HEK293 (cell line): ENCODE data around the gene CAMK2G.

Experiments
- ATF2 ChIP-seq: fragments of 450-650 bp; formaldehyde crosslinking; IDR thresholded peaks from 2 replicates; pipeline ENCODE4 v1.5.1; 2016; ENCODE audit warnings: missing biosample characterization, missing genetic modification characterization, low read depth
- FEZF1 ChIP-seq: fragments of 450-650 bp; formaldehyde crosslinking; IDR thresholded peaks from 2 replicates; pipeline ENCODE4 v1.5.1; 2016; ENCODE audit warnings: missing biosample characterization, missing genetic modification characterization
- GLI4 ChIP-seq: fragments of 450-650 bp; formaldehyde crosslinking; IDR thresholded peaks from 2 replicates; pipeline ENCODE4 v1.5.1; 2016; ENCODE audit warnings: missing biosample characterization, missing genetic modification characterization
- GLIS2 ChIP-seq: fragments of 450-650 bp; formaldehyde crosslinking; IDR thresholded peaks from 2 replicates; pipeline ENCODE4 v1.5.1; 2016; ENCODE audit warnings: missing biosample characterization, missing genetic modification characterization
- KLF7 ChIP-seq: fragments of 450-650 bp; formaldehyde crosslinking; IDR thresholded peaks from 2 replicates; pipeline ENCODE4 v1.5.1; 2016; ENCODE audit warnings: missing biosample characterization, missing genetic modification characterization, borderline replicate concordance
- KLF8 ChIP-seq: fragments of 450-650 bp; formaldehyde crosslinking; IDR thresholded peaks from 2 replicates; pipeline ENCODE4 v1.5.1; 2016; ENCODE audit warnings: missing biosample characterization, missing genetic modification characterization
- KLF9 ChIP-seq: fragments of 450-650 bp; formaldehyde crosslinking; IDR thresholded peaks from 2 replicates; pipeline ENCODE4 v1.5.1; 2016; ENCODE audit warnings: missing biosample characterization, missing genetic modification characterization, low read depth
- OSR2 ChIP-seq: fragments of 450-650 bp; formaldehyde crosslinking; IDR thresholded peaks from 2 replicates; pipeline ENCODE4 v1.5.1; 2016; ENCODE audit warnings: missing biosample characterization, missing genetic modification characterization
- PBX3 ChIP-seq: sonication (generic); formaldehyde crosslinking; IDR thresholded peaks from 2 replicates; pipeline ENCODE4 v1.8.1; 2022; ENCODE audit warnings: mild to moderate bottlenecking, moderate library complexity, missing genetic modification reagents
- SALL2 ChIP-seq: fragments of 450-650 bp; formaldehyde crosslinking; IDR thresholded peaks from 2 replicates; pipeline ENCODE4 v1.5.0; 2017; ENCODE audit warnings: missing biosample characterization, mild to moderate bottlenecking, missing genetic modification characterization, borderline replicate concordance
- WT1 ChIP-seq: fragments of 450-650 bp; formaldehyde crosslinking; IDR thresholded peaks from 2 replicates; pipeline ENCODE4 v1.5.1; 2016; ENCODE audit warnings: missing biosample characterization, missing genetic modification characterization
- ZBTB10 ChIP-seq: fragments of 450-650 bp; formaldehyde crosslinking; IDR thresholded peaks from 2 replicates; pipeline ENCODE4 v1.5.1; 2016; ENCODE audit warnings: missing biosample characterization, missing genetic modification characterization
- ZBTB17 ChIP-seq: fragments of 450-650 bp; formaldehyde crosslinking; IDR thresholded peaks from 2 replicates; pipeline ENCODE4 v1.5.1; 2016; ENCODE audit warnings: missing biosample characterization, missing genetic modification characterization
- ZNF132 ChIP-seq: fragments of 450-650 bp; formaldehyde crosslinking; IDR thresholded peaks from 2 replicates; pipeline ENCODE4 v1.5.1; 2017; ENCODE audit warnings: missing biosample characterization, missing genetic modification characterization, borderline replicate concordance
- ZNF174 ChIP-seq: fragments of 450-650 bp; formaldehyde crosslinking; IDR thresholded peaks from 2 replicates; pipeline ENCODE4 v1.5.0; 2017; ENCODE audit warnings: missing biosample characterization, mild to moderate bottlenecking, missing genetic modification characterization
- ZNF18 ChIP-seq: fragments of 450-650 bp; formaldehyde crosslinking; IDR thresholded peaks from 2 replicates; pipeline ENCODE4 v1.5.1; 2016; ENCODE audit warnings: missing biosample characterization, missing genetic modification characterization
- ZNF184 ChIP-seq: fragments of 450-650 bp; IDR thresholded peaks from 2 replicates; pipeline ENCODE4 v1.5.1; 2018; ENCODE audit warnings: missing biosample characterization, mild to moderate bottlenecking, missing genetic modification characterization
- ZNF214 ChIP-seq: fragments of 450-650 bp; formaldehyde crosslinking; IDR thresholded peaks from 2 replicates; pipeline ENCODE4 v1.5.1; 2017; ENCODE audit warnings: missing biosample characterization, mild to moderate bottlenecking, missing genetic modification characterization, borderline replicate concordance
- ZNF394 ChIP-seq: fragments of 450-650 bp; formaldehyde crosslinking; IDR thresholded peaks from 2 replicates; pipeline ENCODE4 v1.5.1; 2016; ENCODE audit warnings: missing biosample characterization, missing genetic modification characterization, mild to moderate bottlenecking, moderate library complexity, borderline replicate concordance
- ZNF426 ChIP-seq: fragments of 450-650 bp; formaldehyde crosslinking; IDR thresholded peaks from 2 replicates; pipeline ENCODE4 v1.5.1; 2017; ENCODE audit warnings: missing biosample characterization, missing genetic modification characterization, mild to moderate bottlenecking, inconsistent platforms, moderate library complexity
- ZNF433 ChIP-seq: fragments of 450-650 bp; formaldehyde crosslinking; IDR thresholded peaks from 2 replicates; pipeline ENCODE4 v1.5.1; 2016; ENCODE audit warnings: missing biosample characterization, missing genetic modification characterization, low read depth
- ZNF473 ChIP-seq: fragments of 450-650 bp; formaldehyde crosslinking; IDR thresholded peaks from 2 replicates; pipeline ENCODE4 v1.5.1; 2017; ENCODE audit warnings: missing biosample characterization, missing genetic modification characterization
- ZNF549 ChIP-seq: fragments of 450-650 bp; IDR thresholded peaks from 2 replicates; pipeline ENCODE4 v1.5.1; 2018; ENCODE audit warnings: missing biosample characterization, missing genetic modification characterization, mild to moderate bottlenecking, inconsistent platforms, moderate library complexity
- ZNF600 ChIP-seq: fragments of 450-650 bp; formaldehyde crosslinking; IDR thresholded peaks from 2 replicates; pipeline ENCODE4 v1.5.1; 2016; ENCODE audit warnings: missing biosample characterization, missing genetic modification characterization
- ZNF610 ChIP-seq: fragments of 450-650 bp; formaldehyde crosslinking; IDR thresholded peaks from 2 replicates; pipeline ENCODE4 v1.5.1; 2016; ENCODE audit warnings: missing biosample characterization, missing genetic modification characterization, borderline replicate concordance
- ZNF660 ChIP-seq: fragments of 450-650 bp; IDR thresholded peaks from 2 replicates; pipeline ENCODE4 v1.5.1; 2018; ENCODE audit warnings: missing biosample characterization, mild to moderate bottlenecking, missing genetic modification characterization
- ZNF704 ChIP-seq: fragments of 450-650 bp; formaldehyde crosslinking; IDR thresholded peaks from 2 replicates; pipeline ENCODE4 v1.5.1; 2016; ENCODE audit warnings: missing biosample characterization, missing genetic modification characterization
- ZNF747 ChIP-seq: fragments of 450-650 bp; formaldehyde crosslinking; IDR thresholded peaks from 2 replicates; pipeline ENCODE4 v1.5.1; 2016; ENCODE audit warnings: missing biosample characterization, missing genetic modification characterization
- ZNF76 ChIP-seq: fragments of 450-650 bp; formaldehyde crosslinking; IDR thresholded peaks from 2 replicates; pipeline ENCODE4; 2016; ENCODE audit warnings: low read depth, missing biosample characterization, missing genetic modification characterization, borderline replicate concordance
- ZNF768 ChIP-seq: fragments of 450-650 bp; formaldehyde crosslinking; IDR thresholded peaks from 2 replicates; pipeline ENCODE4 v1.5.1; 2018; ENCODE audit warnings: missing biosample characterization, mild to moderate bottlenecking, missing genetic modification characterization
- ZNF843 ChIP-seq: fragments of 450-650 bp; formaldehyde crosslinking; IDR thresholded peaks from 2 replicates; pipeline ENCODE4 v1.5.1; 2016; ENCODE audit warnings: missing biosample characterization, missing genetic modification characterization

The CAMK2G gene

GRCh38 chr10:73908853-73909539 is 34.6 kb upstream of the CAMK2G start (continued):
- TF ChIP-seq ZNF473 (tag by site-specific recombination) (no peak), ZNF747 (no peak), ZNF768 (tag by site-specific recombination) (no peak), PBX3 (no peak), ZNF433 (tag by site-specific recombination) (no peak), ZNF600 (tag by site-specific recombination) (peak; percentile 99), SALL2 (tag by site-specific recombination) (no peak), ZNF549 (no peak), GLIS2 (tag by site-specific recombination) (peak; percentile 76), ZNF394 (tag by site-specific recombination) (peak; percentile 61; the same call in 1 of the 2 replicates), GLI4 (tag by site-specific recombination) (no peak), KLF8 (tag by site-specific recombination) (peak; percentile 59), FEZF1 (tag by site-specific recombination) (no peak), ZNF704 (tag by site-specific recombination) (no peak), ZNF426 (tag by site-specific recombination) (no peak), ZNF610 (tag by site-specific recombination) (no peak), ZBTB10 (tag by site-specific recombination) (peak; percentile 67; the same call in 1 of the 2 replicates), ZNF184 (peak; percentile 72; the same call in 1 of the 2 replicates), KLF9 (peak; percentile 76), ZNF18 (tag by site-specific recombination) (no peak), ZNF76 (tag by site-specific recombination) (peak; percentile 39; the same call in 1 of the 2 replicates), WT1 (tag by site-specific recombination) (peak; percentile 74), ZNF214 (no peak), ZNF843 (tag by site-specific recombination) (peak; percentile 71), KLF7 (tag by site-specific recombination) (no peak), ZNF660 (tag by site-specific recombination) (peak; percentile 91), ZNF132 (no peak), OSR2 (tag by site-specific recombination) (peak; percentile 86), ATF2 (tag by site-specific recombination) (peak; percentile 86), ZNF174 (tag by site-specific recombination) (no peak), ZBTB17 (peak; percentile 90)
